Measurements from ENCODE around the gene EPS15. TPM values are rescaled to one million over a fixed set of nuclear protein-coding genes. Genes with fewer than 3 reads are reported as not detected.

The EPS15 gene
- total and polyA plus RNA-seq, 2 of the 8 experiments (the other 6 are each of a cell fraction or from before 2014, with no cell fraction given), result 15.9 to 57.2 TPM

DNA sequence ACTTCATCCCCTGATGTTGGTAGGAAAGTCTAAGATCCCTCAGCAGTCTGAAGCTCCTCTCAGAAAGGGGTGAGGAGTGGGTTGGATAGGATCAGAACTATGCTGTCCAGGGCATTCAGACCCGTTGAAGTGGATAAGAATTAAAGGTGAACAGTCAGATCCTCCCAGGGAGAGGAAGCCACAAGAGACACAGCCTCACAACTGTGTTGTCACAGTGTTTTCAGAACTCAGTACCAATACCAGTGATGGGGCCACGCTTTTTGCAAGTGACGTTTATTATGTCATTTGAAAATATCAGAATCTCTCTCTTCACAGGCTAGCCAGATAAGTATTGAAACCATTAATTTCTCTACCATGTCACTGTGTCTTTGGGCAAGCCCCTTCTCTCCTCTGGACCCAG lies 15.4 kb upstream of the EPS15 start (continued):
- TF ChIP-seq, protein P1, sequence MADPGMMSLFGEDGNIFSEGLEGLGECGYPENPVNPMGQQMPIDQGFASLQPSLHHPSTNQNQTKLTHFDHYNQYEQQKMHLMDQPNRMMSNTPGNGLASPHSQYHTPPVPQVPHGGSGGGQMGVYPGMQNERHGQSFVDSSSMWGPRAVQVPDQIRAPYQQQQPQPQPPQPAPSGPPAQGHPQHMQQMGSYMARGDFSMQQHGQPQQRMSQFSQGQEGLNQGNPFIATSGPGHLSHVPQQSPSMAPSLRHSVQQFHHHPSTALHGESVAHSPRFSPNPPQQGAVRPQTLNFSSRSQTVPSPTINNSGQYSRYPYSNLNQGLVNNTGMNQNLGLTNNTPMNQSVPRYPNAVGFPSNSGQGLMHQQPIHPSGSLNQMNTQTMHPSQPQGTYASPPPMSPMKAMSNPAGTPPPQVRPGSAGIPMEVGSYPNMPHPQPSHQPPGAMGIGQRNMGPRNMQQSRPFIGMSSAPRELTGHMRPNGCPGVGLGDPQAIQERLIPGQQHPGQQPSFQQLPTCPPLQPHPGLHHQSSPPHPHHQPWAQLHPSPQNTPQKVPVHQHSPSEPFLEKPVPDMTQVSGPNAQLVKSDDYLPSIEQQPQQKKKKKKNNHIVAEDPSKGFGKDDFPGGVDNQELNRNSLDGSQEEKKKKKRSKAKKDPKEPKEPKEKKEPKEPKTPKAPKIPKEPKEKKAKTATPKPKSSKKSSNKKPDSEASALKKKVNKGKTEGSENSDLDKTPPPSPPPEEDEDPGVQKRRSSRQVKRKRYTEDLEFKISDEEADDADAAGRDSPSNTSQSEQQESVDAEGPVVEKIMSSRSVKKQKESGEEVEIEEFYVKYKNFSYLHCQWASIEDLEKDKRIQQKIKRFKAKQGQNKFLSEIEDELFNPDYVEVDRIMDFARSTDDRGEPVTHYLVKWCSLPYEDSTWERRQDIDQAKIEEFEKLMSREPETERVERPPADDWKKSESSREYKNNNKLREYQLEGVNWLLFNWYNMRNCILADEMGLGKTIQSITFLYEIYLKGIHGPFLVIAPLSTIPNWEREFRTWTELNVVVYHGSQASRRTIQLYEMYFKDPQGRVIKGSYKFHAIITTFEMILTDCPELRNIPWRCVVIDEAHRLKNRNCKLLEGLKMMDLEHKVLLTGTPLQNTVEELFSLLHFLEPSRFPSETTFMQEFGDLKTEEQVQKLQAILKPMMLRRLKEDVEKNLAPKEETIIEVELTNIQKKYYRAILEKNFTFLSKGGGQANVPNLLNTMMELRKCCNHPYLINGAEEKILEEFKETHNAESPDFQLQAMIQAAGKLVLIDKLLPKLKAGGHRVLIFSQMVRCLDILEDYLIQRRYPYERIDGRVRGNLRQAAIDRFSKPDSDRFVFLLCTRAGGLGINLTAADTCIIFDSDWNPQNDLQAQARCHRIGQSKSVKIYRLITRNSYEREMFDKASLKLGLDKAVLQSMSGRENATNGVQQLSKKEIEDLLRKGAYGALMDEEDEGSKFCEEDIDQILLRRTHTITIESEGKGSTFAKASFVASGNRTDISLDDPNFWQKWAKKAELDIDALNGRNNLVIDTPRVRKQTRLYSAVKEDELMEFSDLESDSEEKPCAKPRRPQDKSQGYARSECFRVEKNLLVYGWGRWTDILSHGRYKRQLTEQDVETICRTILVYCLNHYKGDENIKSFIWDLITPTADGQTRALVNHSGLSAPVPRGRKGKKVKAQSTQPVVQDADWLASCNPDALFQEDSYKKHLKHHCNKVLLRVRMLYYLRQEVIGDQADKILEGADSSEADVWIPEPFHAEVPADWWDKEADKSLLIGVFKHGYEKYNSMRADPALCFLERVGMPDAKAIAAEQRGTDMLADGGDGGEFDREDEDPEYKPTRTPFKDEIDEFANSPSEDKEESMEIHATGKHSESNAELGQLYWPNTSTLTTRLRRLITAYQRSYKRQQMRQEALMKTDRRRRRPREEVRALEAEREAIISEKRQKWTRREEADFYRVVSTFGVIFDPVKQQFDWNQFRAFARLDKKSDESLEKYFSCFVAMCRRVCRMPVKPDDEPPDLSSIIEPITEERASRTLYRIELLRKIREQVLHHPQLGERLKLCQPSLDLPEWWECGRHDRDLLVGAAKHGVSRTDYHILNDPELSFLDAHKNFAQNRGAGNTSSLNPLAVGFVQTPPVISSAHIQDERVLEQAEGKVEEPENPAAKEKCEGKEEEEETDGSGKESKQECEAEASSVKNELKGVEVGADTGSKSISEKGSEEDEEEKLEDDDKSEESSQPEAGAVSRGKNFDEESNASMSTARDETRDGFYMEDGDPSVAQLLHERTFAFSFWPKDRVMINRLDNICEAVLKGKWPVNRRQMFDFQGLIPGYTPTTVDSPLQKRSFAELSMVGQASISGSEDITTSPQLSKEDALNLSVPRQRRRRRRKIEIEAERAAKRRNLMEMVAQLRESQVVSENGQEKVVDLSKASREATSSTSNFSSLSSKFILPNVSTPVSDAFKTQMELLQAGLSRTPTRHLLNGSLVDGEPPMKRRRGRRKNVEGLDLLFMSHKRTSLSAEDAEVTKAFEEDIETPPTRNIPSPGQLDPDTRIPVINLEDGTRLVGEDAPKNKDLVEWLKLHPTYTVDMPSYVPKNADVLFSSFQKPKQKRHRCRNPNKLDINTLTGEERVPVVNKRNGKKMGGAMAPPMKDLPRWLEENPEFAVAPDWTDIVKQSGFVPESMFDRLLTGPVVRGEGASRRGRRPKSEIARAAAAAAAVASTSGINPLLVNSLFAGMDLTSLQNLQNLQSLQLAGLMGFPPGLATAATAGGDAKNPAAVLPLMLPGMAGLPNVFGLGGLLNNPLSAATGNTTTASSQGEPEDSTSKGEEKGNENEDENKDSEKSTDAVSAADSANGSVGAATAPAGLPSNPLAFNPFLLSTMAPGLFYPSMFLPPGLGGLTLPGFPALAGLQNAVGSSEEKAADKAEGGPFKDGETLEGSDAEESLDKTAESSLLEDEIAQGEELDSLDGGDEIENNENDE (IDR thresholded peaks at IDR 0.05; ENCODE audit: insufficient replicate concordance, low read length), result no peak
- TF ChIP-seq JUND (IDR thresholded peaks at IDR 0.05; ENCODE audit: low read length) (no peak), RXRA (IDR thresholded peaks at IDR 0.05; ENCODE audit: insufficient read depth, low read depth, low read length) (no peak), NRF1 (IDR thresholded peaks at IDR 0.05; ENCODE audit: low read depth, low read length) (no peak), TEAD4 (IDR thresholded peaks at IDR 0.05; ENCODE audit: low read depth, low read length) (no peak), SIRT6 (IDR thresholded peaks at IDR 0.05; ENCODE audit: low read length) (no peak), HDAC6 (IDR thresholded peaks at IDR 0.05; ENCODE audit: low read depth, low read length) (no peak), JUN (IDR thresholded peaks at IDR 0.05; ENCODE audit: low read depth, low read length) (no peak)
- TF ChIP-seq, protein P2, sequence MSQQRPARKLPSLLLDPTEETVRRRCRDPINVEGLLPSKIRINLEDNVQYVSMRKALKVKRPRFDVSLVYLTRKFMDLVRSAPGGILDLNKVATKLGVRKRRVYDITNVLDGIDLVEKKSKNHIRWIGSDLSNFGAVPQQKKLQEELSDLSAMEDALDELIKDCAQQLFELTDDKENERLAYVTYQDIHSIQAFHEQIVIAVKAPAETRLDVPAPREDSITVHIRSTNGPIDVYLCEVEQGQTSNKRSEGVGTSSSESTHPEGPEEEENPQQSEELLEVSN (IDR thresholded peaks at IDR 0.05), result no peak
- TF ChIP-seq, protein P3, sequence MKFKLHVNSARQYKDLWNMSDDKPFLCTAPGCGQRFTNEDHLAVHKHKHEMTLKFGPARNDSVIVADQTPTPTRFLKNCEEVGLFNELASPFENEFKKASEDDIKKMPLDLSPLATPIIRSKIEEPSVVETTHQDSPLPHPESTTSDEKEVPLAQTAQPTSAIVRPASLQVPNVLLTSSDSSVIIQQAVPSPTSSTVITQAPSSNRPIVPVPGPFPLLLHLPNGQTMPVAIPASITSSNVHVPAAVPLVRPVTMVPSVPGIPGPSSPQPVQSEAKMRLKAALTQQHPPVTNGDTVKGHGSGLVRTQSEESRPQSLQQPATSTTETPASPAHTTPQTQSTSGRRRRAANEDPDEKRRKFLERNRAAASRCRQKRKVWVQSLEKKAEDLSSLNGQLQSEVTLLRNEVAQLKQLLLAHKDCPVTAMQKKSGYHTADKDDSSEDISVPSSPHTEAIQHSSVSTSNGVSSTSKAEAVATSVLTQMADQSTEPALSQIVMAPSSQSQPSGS (IDR thresholded peaks at IDR 0.05; ENCODE audit: low read length), result no peak

Data from H1 (cell line).